HEK293 (cell line): ENCODE data around the gene GALNT1.

ENCODE experiments used
- CTCF ChIA-PET: fragments of 350-600 bp; formaldehyde crosslinking; extraction: SDS; loops from one replicate; lab custom pipeline; 2021; ENCODE audit warnings: antibody characterized with exemption; lab: Yijun Ruan, JAX
- POLR2A ChIA-PET: fragments of 300-600 bp; formaldehyde crosslinking; extraction: SDS; loops from one replicate; lab custom pipeline; 2020; ENCODE audit warnings: antibody characterized with exemption, inconsistent platforms; lab: Yijun Ruan, JAX
- H3K27ac ChIP-seq: fragments of 200-500 bp; sonication (Bioruptor generic); 2 replicates; pipeline ENCODE4 v1.5.1; 2014; ENCODE audit warnings: low read depth, low read length, control low read depth, inconsistent platforms; ENCODE audit errors: extremely low read depth
- H3K36me3 ChIP-seq, 2 experiments: fragments of 200-500 bp in 1 of 2; sonication (Bioruptor generic) in 1 of 2; 1 replicate in 1 of 2; 2 replicates in 1 of 2; pipeline ENCODE4 v1.5.1; 2014 to 2017; ENCODE audit warnings: inconsistent platforms in 2 of 2, low read length in 2 of 2; ENCODE audit not compliant: control insufficient read depth in 2 of 2, insufficient read depth in 1 of 2
- H3K4me1 ChIP-seq: fragments of 200-500 bp; sonication (Bioruptor generic); 2 replicates; pipeline ENCODE4 v1.5.1; 2014; ENCODE audit warnings: mild to moderate bottlenecking, low read length, inconsistent platforms; ENCODE audit not compliant: control insufficient read depth, insufficient read depth
- H3K4me3 ChIP-seq: 2 replicates; pipeline ENCODE4 v1.5.1; 2011; ENCODE audit warnings: low read depth, mild to moderate bottlenecking, control low read depth, low read length, moderate library complexity
- H3K9me3 ChIP-seq: fragments of 200-500 bp; sonication (Bioruptor generic); 2 replicates; pipeline ENCODE4 v1.5.1; 2014; ENCODE audit warnings: low read depth, low read length, inconsistent platforms; ENCODE audit not compliant: control insufficient read depth, insufficient read depth
- KLF8 ChIP-seq: fragments of 450-650 bp; formaldehyde crosslinking; IDR thresholded peaks from 2 replicates; pipeline ENCODE4 v1.5.1; 2016; ENCODE audit warnings: missing biosample characterization, missing genetic modification characterization
- PRDM4 ChIP-seq: fragments of 450-650 bp; formaldehyde crosslinking; IDR thresholded peaks from 2 replicates; pipeline ENCODE4 v1.5.1; 2017; ENCODE audit warnings: missing biosample characterization, missing genetic modification characterization
- SCRT2 ChIP-seq: fragments of 450-650 bp; formaldehyde crosslinking; IDR thresholded peaks from 2 replicates; pipeline ENCODE4 v1.5.1; 2016; ENCODE audit warnings: missing biosample characterization, missing genetic modification characterization
- WT1 ChIP-seq: fragments of 450-650 bp; formaldehyde crosslinking; IDR thresholded peaks from 2 replicates; pipeline ENCODE4 v1.5.1; 2016; ENCODE audit warnings: missing biosample characterization, missing genetic modification characterization
- YY2 ChIP-seq: fragments of 450-650 bp; formaldehyde crosslinking; IDR thresholded peaks from 2 replicates; pipeline ENCODE4 v1.5.1; 2016; ENCODE audit warnings: missing biosample characterization, missing genetic modification characterization
- ZNF16 ChIP-seq: fragments of 450-650 bp; formaldehyde crosslinking; IDR thresholded peaks from 2 replicates; pipeline ENCODE4 v1.5.1; 2016; ENCODE audit warnings: low read depth, missing biosample characterization, missing genetic modification characterization
- ZNF169 ChIP-seq: fragments of 450-650 bp; formaldehyde crosslinking; IDR thresholded peaks from 2 replicates; pipeline ENCODE4 v1.5.1; 2016; ENCODE audit warnings: missing biosample characterization, missing genetic modification characterization
- ZNF211 ChIP-seq: fragments of 450-650 bp; formaldehyde crosslinking; IDR thresholded peaks from 2 replicates; pipeline ENCODE4 v1.5.1; 2016; ENCODE audit warnings: low read depth, missing biosample characterization, missing genetic modification characterization
- ZNF266 ChIP-seq: fragments of 450-650 bp; formaldehyde crosslinking; IDR thresholded peaks from 2 replicates; pipeline ENCODE4 v1.5.1; 2016; ENCODE audit warnings: missing biosample characterization, missing genetic modification characterization, low read depth
- ZNF302 ChIP-seq: fragments of 450-650 bp; formaldehyde crosslinking; IDR thresholded peaks from 2 replicates; pipeline ENCODE4 v1.5.1; 2016; ENCODE audit warnings: missing biosample characterization, missing genetic modification characterization, low read depth
- ZNF324 ChIP-seq: fragments of 450-650 bp; formaldehyde crosslinking; IDR thresholded peaks from 2 replicates; pipeline ENCODE4 v1.5.1; 2016; ENCODE audit warnings: missing biosample characterization, missing genetic modification characterization
- ZNF398 ChIP-seq: fragments of 450-650 bp; formaldehyde crosslinking; IDR thresholded peaks from 2 replicates; pipeline ENCODE4 v1.5.1; 2017; ENCODE audit warnings: missing biosample characterization, missing genetic modification characterization
- ZNF560 ChIP-seq: fragments of 450-650 bp; formaldehyde crosslinking; IDR thresholded peaks from 2 replicates; pipeline ENCODE4 v1.5.1; 2017; ENCODE audit warnings: missing biosample characterization, missing genetic modification characterization, borderline replicate concordance
- ZNF610 ChIP-seq: fragments of 450-650 bp; formaldehyde crosslinking; IDR thresholded peaks from 2 replicates; pipeline ENCODE4 v1.5.1; 2016; ENCODE audit warnings: missing biosample characterization, missing genetic modification characterization, borderline replicate concordance
- ZNF626 ChIP-seq: fragments of 450-650 bp; sonication (Bioruptor Pico); formaldehyde crosslinking; IDR thresholded peaks from 2 replicates; pipeline ENCODE4 v1.5.1; 2018; ENCODE audit warnings: missing biosample characterization, missing genetic modification characterization, inconsistent platforms
- ZNF664 ChIP-seq: fragments of 450-650 bp; formaldehyde crosslinking; IDR thresholded peaks from 2 replicates; pipeline ENCODE4 v1.5.1; 2016; ENCODE audit warnings: missing biosample characterization, missing genetic modification characterization
- ZNF670 ChIP-seq: fragments of 450-650 bp; formaldehyde crosslinking; IDR thresholded peaks from 2 replicates; pipeline ENCODE4 v1.5.1; 2016; ENCODE audit warnings: missing biosample characterization, missing genetic modification characterization, low read depth
- ZNF701 ChIP-seq: fragments of 450-650 bp; formaldehyde crosslinking; IDR thresholded peaks from 2 replicates; pipeline ENCODE4 v1.5.1; 2016; ENCODE audit warnings: missing biosample characterization, missing genetic modification characterization
- ZNF707 ChIP-seq: fragments of 450-650 bp; formaldehyde crosslinking; IDR thresholded peaks from 2 replicates; pipeline ENCODE4 v1.5.1; 2016; ENCODE audit warnings: missing biosample characterization, missing genetic modification characterization
- ZSCAN4 ChIP-seq: fragments of 450-650 bp; formaldehyde crosslinking; IDR thresholded peaks from 2 replicates; pipeline ENCODE4 v1.5.1; 2017; ENCODE audit warnings: missing biosample characterization, missing genetic modification characterization
- TF ChIP-seq, protein P1 (sequence below): fragments of 450-650 bp; formaldehyde crosslinking; IDR thresholded peaks from 2 replicates; pipeline ENCODE4 v1.5.0; 2017; ENCODE audit warnings: missing biosample characterization, missing genetic modification characterization, borderline replicate concordance

GALNT1 gene

DNA sequence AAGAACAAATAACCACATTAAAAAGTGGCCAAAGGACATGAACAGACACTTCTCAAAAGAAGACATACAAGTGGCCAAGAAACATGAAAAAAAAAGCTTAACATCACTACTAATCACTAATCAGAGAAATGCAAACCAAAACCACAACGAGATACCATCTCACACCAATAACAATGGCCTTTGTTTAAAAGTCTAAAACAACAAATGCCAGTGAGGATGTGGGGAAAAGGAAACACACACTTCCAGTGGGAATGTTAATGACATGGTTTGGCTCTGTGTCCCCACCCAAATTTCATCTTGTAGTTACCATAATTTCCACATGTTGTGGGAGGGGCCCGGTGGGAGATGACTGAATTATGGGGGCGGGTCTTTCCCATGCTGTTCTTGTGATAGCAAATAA is 147.1 kb downstream of the GALNT1 start (continued):
- TF ChIP-seq PRDM4 (tag by site-specific recombination) (no peak), ZNF707 (no peak), ZNF701 (tag by site-specific recombination) (no peak), ZNF169 (no peak), ZSCAN4 (tag by site-specific recombination) (no peak)

GRCh38 chr18:35729991-35730668 is 148.6 kb downstream of the GALNT1 start:
- ChIA-PET CTCF (interaction anchor here (0.6 kb wide), 1 partner anchor 111 kb away, joined by 3 read pairs; no protein-coding TSS in a partner anchor), POLR2A (no interaction called here)
- Histone ChIP-seq H3K4me3 (peak overlapping the region; percentile 4; the same call in 1 of the 2 replicates), H3K4me1 (no peaks in the 10 kb centered on the region), H3K36me3 (no peaks in the 10 kb centered on the region), H3K9me3 (no peaks in the 10 kb centered on the region), H3K27ac (no peak overlapping the region)
- TF ChIP-seq ZNF266 (tag by site-specific recombination) (peak; percentile 99), KLF8 (tag by site-specific recombination) (no peak)

GRCh38 chr18:35730691-35731370 is 149.3 kb downstream of the GALNT1 start:
- TF ChIP-seq ZNF211 (no peak), ZNF302 (tag by site-specific recombination) (no peak)
- ChIA-PET CTCF (interaction anchor here (0.6 kb wide), 1 partner anchor 111 kb away, joined by 3 read pairs; no protein-coding TSS in a partner anchor), POLR2A (interaction anchor here (0.6 kb wide), 4 partner anchors 16 to 585 kb away, joined by 3 to 8 read pairs (median 5); no protein-coding TSS in a partner anchor)
- Histone ChIP-seq H3K4me1 (no peaks in the 10 kb centered on the region), H3K4me3 (peak overlapping the region; percentile 4; the same call in 1 of the 2 replicates), H3K36me3 (no peaks in the 10 kb centered on the region), H3K9me3 (no peaks in the 10 kb centered on the region), H3K27ac (no peak overlapping the region)

GRCh38 chr18:35731701-35732100 is 150.2 kb downstream of the GALNT1 start:
- no peaks in the 10 kb centered on the region for H3K4me1 ChIP-seq
- ChIA-PET POLR2A (interaction anchor here (0.6 kb wide), 3 partner anchors 17 to 450 kb away, joined by 5 to 8 read pairs (median 5); no protein-coding TSS in a partner anchor), CTCF (interaction anchor here (1.5 kb wide), 1 partner anchor 10 kb away, joined by 3 read pairs; no protein-coding TSS in a partner anchor)
- no peaks in the 10 kb centered on the region for H3K9me3 ChIP-seq
- no peaks in the 10 kb centered on the region for H3K36me3 ChIP-seq
- H3K4me3 ChIP-seq, result no peak overlapping the region
- no peak overlapping the region for H3K27ac ChIP-seq
- TF ChIP-seq WT1 (tag by site-specific recombination) (no peak), ZNF560 (no peak), ZNF324 (tag by site-specific recombination) (no peak), ZNF664 (tag by site-specific recombination) (no peak), ZNF670 (tag by site-specific recombination) (no peak), ZNF610 (tag by site-specific recombination) (no peak), SCRT2 (tag by site-specific recombination) (no peak), ZNF398 (tag by site-specific recombination) (no peak), ZNF626 (tag by site-specific recombination) (no peak), ZNF16 (tag by site-specific recombination) (no peak), YY2 (tag by site-specific recombination) (no peak)
- TF ChIP-seq, protein P1, sequence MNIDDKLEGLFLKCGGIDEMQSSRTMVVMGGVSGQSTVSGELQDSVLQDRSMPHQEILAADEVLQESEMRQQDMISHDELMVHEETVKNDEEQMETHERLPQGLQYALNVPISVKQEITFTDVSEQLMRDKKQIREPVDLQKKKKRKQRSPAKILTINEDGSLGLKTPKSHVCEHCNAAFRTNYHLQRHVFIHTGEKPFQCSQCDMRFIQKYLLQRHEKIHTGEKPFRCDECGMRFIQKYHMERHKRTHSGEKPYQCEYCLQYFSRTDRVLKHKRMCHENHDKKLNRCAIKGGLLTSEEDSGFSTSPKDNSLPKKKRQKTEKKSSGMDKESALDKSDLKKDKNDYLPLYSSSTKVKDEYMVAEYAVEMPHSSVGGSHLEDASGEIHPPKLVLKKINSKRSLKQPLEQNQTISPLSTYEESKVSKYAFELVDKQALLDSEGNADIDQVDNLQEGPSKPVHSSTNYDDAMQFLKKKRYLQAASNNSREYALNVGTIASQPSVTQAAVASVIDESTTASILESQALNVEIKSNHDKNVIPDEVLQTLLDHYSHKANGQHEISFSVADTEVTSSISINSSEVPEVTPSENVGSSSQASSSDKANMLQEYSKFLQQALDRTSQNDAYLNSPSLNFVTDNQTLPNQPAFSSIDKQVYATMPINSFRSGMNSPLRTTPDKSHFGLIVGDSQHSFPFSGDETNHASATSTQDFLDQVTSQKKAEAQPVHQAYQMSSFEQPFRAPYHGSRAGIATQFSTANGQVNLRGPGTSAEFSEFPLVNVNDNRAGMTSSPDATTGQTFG (tag by site-specific recombination), result no peak
